Neural cell (in vitro differentiated cells): ENCODE measurements around the gene RARRES1. TPM values are rescaled to one million over a fixed set of nuclear protein-coding genes. Genes with fewer than 3 reads are reported as not detected.

Experiments
- H2AFZ ChIP-seq: fragments of 200-600, 300-800 bp; sonication (generic), shearing (Covaris generic); 2 replicates; pipeline ENCODE4 v1.6.0; 2014; ENCODE audit warnings: low read depth, mild to moderate bottlenecking, antibody characterized with exemption, low read length, moderate library complexity
- H3F3A ChIP-seq: fragments of 200-600 bp; shearing (Covaris generic); 2 replicates; pipeline ENCODE4 v1.6.1; 2016; ENCODE audit warnings: mild to moderate bottlenecking, moderate library complexity, mixed read lengths, antibody characterized with exemption, low read length; ENCODE audit not compliant: insufficient read depth, poor library complexity, severe bottlenecking
- H3K27ac ChIP-seq: fragments of 200-600, 300-800 bp; sonication (generic), shearing (Covaris generic); 2 replicates; pipeline ENCODE4 v1.5.1; 2014; ENCODE audit warnings: mild to moderate bottlenecking, low read length, moderate library complexity
- H3K27me3 ChIP-seq: fragments of 300-800, 200-600 bp; sonication (generic), shearing (Covaris generic); 2 replicates; pipeline ENCODE4 v1.6.0; 2014; ENCODE audit warnings: mild to moderate bottlenecking, low read depth, low read length, moderate library complexity; ENCODE audit not compliant: insufficient read depth
- H3K36me3 ChIP-seq: fragments of 300-800, 200-600 bp; sonication (generic), shearing (Covaris generic); 2 replicates; pipeline ENCODE4 v1.5.1; 2014; ENCODE audit warnings: mild to moderate bottlenecking, antibody characterized with exemption, low read length, moderate library complexity; ENCODE audit not compliant: insufficient read depth
- H3K4me2 ChIP-seq: fragments of 300-800, 200-600 bp; sonication (generic), shearing (Covaris generic); 2 replicates; pipeline ENCODE4 v1.6.0; 2014; ENCODE audit warnings: mild to moderate bottlenecking, low read length
- H3K4me3 ChIP-seq: fragments of 300-800, 200-600 bp; sonication (generic), shearing (Covaris generic); 2 replicates; pipeline ENCODE4 v1.5.1; 2014; ENCODE audit warnings: mild to moderate bottlenecking, low read length, moderate library complexity
- H3K79me2 ChIP-seq: fragments of 200-600 bp; shearing (Covaris generic); replicated peaks from 2 replicates; pipeline ENCODE4 v1.6.0; 2014; ENCODE audit warnings: mild to moderate bottlenecking, low read length, moderate library complexity; ENCODE audit not compliant: insufficient read depth
- H3K9ac ChIP-seq: fragments of 300-800, 200-600 bp; sonication (generic), shearing (Covaris generic); 2 replicates; pipeline ENCODE4 v1.6.1; 2016; ENCODE audit warnings: mild to moderate bottlenecking, low read length, mixed read lengths
- H3K9me2 ChIP-seq: fragments of 200-600 bp; shearing (Covaris generic); 2 replicates; pipeline ENCODE4 v1.6.1; 2016; ENCODE audit warnings: mild to moderate bottlenecking, low read length, mixed read lengths; ENCODE audit not compliant: insufficient read depth
- H3K9me3 ChIP-seq: fragments of 200-600, 300-800 bp; sonication (generic), shearing (Covaris generic); 2 replicates; pipeline ENCODE4 v1.6.1; 2016; ENCODE audit warnings: mild to moderate bottlenecking, mixed run types, low read length, moderate library complexity, mixed read lengths
- H4K20me1 ChIP-seq: fragments of 200-600 bp; shearing (Covaris generic); 2 replicates; pipeline ENCODE4 v1.6.1; 2016; ENCODE audit warnings: mild to moderate bottlenecking, mixed run types; ENCODE audit not compliant: insufficient read depth
- CTCF ChIP-seq: fragments of 450-650 bp; IDR thresholded peaks from 2 replicates; pipeline ENCODE4 v1.5.1; 2014; ENCODE audit warnings: antibody characterized with exemption, mild to moderate bottlenecking, moderate library complexity; ENCODE audit not compliant: poor library complexity, severe bottlenecking
- EP300 ChIP-seq: fragments of 450-650 bp; conservative IDR thresholded peaks from 2 replicates; pipeline ENCODE4 v1.6.1; 2014; ENCODE audit warnings: antibody characterized with exemption, mild to moderate bottlenecking, moderate library complexity; ENCODE audit not compliant: poor library complexity, severe bottlenecking
- EZH2 ChIP-seq: fragments of 200-600, 300-800 bp; shearing (Covaris generic), sonication (generic); IDR thresholded peaks from 2 replicates; pipeline ENCODE4 v1.6.1; 2014; ENCODE audit warnings: antibody characterized with exemption, low read length, borderline replicate concordance, mild to moderate bottlenecking; ENCODE audit not compliant: insufficient read depth, poor library complexity, severe bottlenecking
- MXI1 ChIP-seq: fragments of 450-650 bp; conservative IDR thresholded peaks from 2 replicates; pipeline ENCODE4 v1.6.1; 2014; ENCODE audit warnings: antibody characterized with exemption, mild to moderate bottlenecking; ENCODE audit not compliant: poor library complexity, severe bottlenecking
- POLR2AphosphoS5 ChIP-seq: IDR thresholded peaks from 2 replicates; pipeline ENCODE4 v1.6.1; 2012
- RAD21 ChIP-seq: fragments of 450-650 bp; conservative IDR thresholded peaks from 2 replicates; pipeline ENCODE4 v1.6.1; 2014; ENCODE audit warnings: antibody characterized with exemption, mild to moderate bottlenecking, moderate library complexity
- REST ChIP-seq: IDR thresholded peaks from 2 replicates; pipeline ENCODE4 v1.6.1; 2012; ENCODE audit warnings: borderline replicate concordance
- SMC3 ChIP-seq: fragments of 450-650 bp; conservative IDR thresholded peaks from 2 replicates; pipeline ENCODE4 v1.6.1; 2014; ENCODE audit warnings: antibody characterized with exemption, mild to moderate bottlenecking, moderate library complexity; ENCODE audit not compliant: poor library complexity
- TAF1 ChIP-seq: IDR thresholded peaks from 2 replicates; pipeline ENCODE4 v1.6.1; 2012; ENCODE audit warnings: low read depth
- polyA plus RNA-seq: library from polyadenylated mRNA; depleted of rRNA; stranded (reverse); fragments of >200 nt; gene quantifications from 2 replicates; pipeline ENCODE4 v1.2.3, GENCODE V29; 2014

Gene RARRES1
- polyA plus RNA-seq, 1 donor from 2014 or later, result not detected

- no peaks in the 10 kb centered on the region for H3K9me3 ChIP-seq
- no peaks in the 10 kb centered on the region for H3F3A ChIP-seq
- no peak overlapping the region for H3K27ac ChIP-seq
- no peaks in the 10 kb centered on the region for H3K36me3 ChIP-seq
- no peaks in the 10 kb centered on the region for H3K79me2 ChIP-seq
- no peak overlapping the region for H3K4me3 ChIP-seq
- TF ChIP-seq POLR2AphosphoS5 (no peak), TAF1 (no peak), EZH2 (no peak), SMC3 (no peak), EP300 (no peak), REST (no peak), CTCF (no peak), RAD21 (no peak)
- no peak overlapping the region for H3K9ac ChIP-seq
- no peak overlapping the region for H2AFZ ChIP-seq
- H3K4me2 ChIP-seq, result no peak overlapping the region
- H3K27me3 ChIP-seq, result peaks cover under 1% of the 10 kb centered on the region
- no peaks in the 10 kb centered on the region for H3K9me2 ChIP-seq
- H4K20me1 ChIP-seq, result no peaks in the 10 kb centered on the region
These were observed 5.8 kb upstream of the RARRES1 start for GRCh38 chr3:158737976-158738615.

DNA sequence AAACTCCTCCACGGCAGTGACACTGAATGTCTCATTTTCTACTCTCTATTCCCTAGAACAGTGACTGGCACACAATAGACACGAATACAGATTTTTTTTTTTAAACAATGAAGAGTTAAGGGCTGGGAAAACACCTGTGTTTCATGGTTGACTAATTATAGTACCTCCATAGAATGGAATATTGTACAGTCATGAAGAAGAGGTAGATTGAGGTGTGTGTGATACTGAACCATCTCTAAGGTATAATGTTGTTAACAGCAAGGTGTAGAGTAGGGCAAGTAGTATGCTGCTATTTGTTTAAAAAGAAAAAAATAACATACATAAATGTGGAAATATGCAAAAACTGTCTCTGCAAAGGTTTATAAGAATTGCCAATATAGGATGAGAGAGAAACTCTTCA is 5.2 kb upstream of the RARRES1 start:
- no peak overlapping the region for H3K4me2 ChIP-seq
- H3K9me3 ChIP-seq, result no peaks in the 10 kb centered on the region
- no peak overlapping the region for H3K4me3 ChIP-seq
- TF ChIP-seq SMC3, result no peak
- no peak for TF ChIP-seq MXI1
- TF ChIP-seq EP300, result no peak
- TF ChIP-seq RAD21, result no peak
- TF ChIP-seq REST, result no peak
- no peak for TF ChIP-seq TAF1
- TF ChIP-seq CTCF, result no peak
- TF ChIP-seq EZH2, result no peak
- TF ChIP-seq POLR2AphosphoS5, result no peak
- H3F3A ChIP-seq, result no peaks in the 10 kb centered on the region
- H4K20me1 ChIP-seq, result no peaks in the 10 kb centered on the region
- H3K9me2 ChIP-seq, result no peaks in the 10 kb centered on the region
- H3K79me2 ChIP-seq, result no peaks in the 10 kb centered on the region
- peaks cover 7% of the 10 kb centered on the region for H3K27me3 ChIP-seq
- H2AFZ ChIP-seq, result no peak overlapping the region
- H3K9ac ChIP-seq, result no peak overlapping the region
- H3K36me3 ChIP-seq, result no peaks in the 10 kb centered on the region
- no peak overlapping the region for H3K27ac ChIP-seq
